H1 (cell line): ENCODE results near the gene FCHO1. TPM values are rescaled to one million over a fixed set of nuclear protein-coding genes. Genes with fewer than 3 reads are reported as not detected.

Source experiments
- CTCF ChIA-PET: fragments of 300-600 bp; sonication (Branson Sonifier 250); formaldehyde crosslinking; loops from one replicate; lab custom pipeline; 2021; ENCODE audit not compliant: partially characterized antibody; lab: Charles Lee
- POLR2A ChIA-PET: fragments of 300-600 bp; sonication (Branson Sonifier 250); formaldehyde crosslinking; loops from one replicate; lab custom pipeline; 2021; ENCODE audit warnings: inconsistent platforms; ENCODE audit not compliant: partially characterized antibody; lab: Charles Lee
- DNase-seq, 2 experiments: peaks; one replicate each; pipeline versions ENCODE4 v3.0.0 to v3.0.0-alpha.2; 2010 to 2022; ENCODE audit warnings: low spot score in 2 of 2, low read depth in 1 of 2, mixed read lengths in 1 of 2
- FAIRE-seq: peaks from 2 replicates; lab custom pipeline; 2011; peaks lifted over from hg19 to GRCh38; lab: Jason Lieb, UNC
- H2AFZ ChIP-seq: 2 replicates; pipeline ENCODE4 v1.8.1; 2012; ENCODE audit warnings: low read length, inconsistent platforms
- H2AK5ac ChIP-seq: 2 replicates; pipeline ENCODE4 v1.6.1; 2013; ENCODE audit warnings: low read depth, low read length
- H2BK120ac ChIP-seq: replicated peaks from 2 replicates; pipeline ENCODE3; 2013; ENCODE audit warnings: low read depth, low read length, inconsistent platforms
- H2BK12ac ChIP-seq: 2 replicates; pipeline ENCODE4 v1.6.1; 2013; ENCODE audit warnings: low read depth, low read length
- H2BK15ac ChIP-seq: 2 replicates; pipeline ENCODE4 v1.6.1; 2013; ENCODE audit warnings: low read length
- H2BK20ac ChIP-seq: 2 replicates; pipeline ENCODE4 v1.6.1; 2013; ENCODE audit warnings: low read length
- H2BK5ac ChIP-seq: 2 replicates; pipeline ENCODE4 v1.6.1; 2013; ENCODE audit warnings: low read depth, low read length
- H3K14ac ChIP-seq: 2 replicates; pipeline ENCODE4 v1.6.1; 2013; ENCODE audit warnings: inconsistent platforms; ENCODE audit not compliant: insufficient read length
- H3K18ac ChIP-seq: 2 replicates; pipeline ENCODE4 v1.6.1; 2013; ENCODE audit warnings: low read length; ENCODE audit errors: extremely low read depth
- H3K23ac ChIP-seq: 2 replicates; pipeline ENCODE4 v1.6.1; 2013; ENCODE audit warnings: inconsistent platforms; ENCODE audit not compliant: insufficient read length
- H3K23me2 ChIP-seq: 2 replicates; pipeline ENCODE4 v1.6.1; 2013; ENCODE audit warnings: low read depth, low read length
- H3K27ac ChIP-seq: 2 replicates; pipeline ENCODE4 v1.6.1; 2011; ENCODE audit warnings: low read depth, low read length, inconsistent platforms
- H3K27me3 ChIP-seq, 4 experiments: replicated peaks in 1 of 4; 1 replicate in 1 of 4; 2 replicates in 3 of 4; pipeline versions ENCODE4 v1.6.1 to v1.8.1; 2011 to 2013; ENCODE audit warnings: low read length in 3 of 4, mild to moderate bottlenecking in 3 of 4, inconsistent platforms in 2 of 4, mixed read lengths in 2 of 4, moderate library complexity in 1 of 4; ENCODE audit not compliant: control insufficient read depth in 3 of 4, insufficient read depth in 3 of 4; ENCODE audit errors: extremely low read depth in 1 of 4
- H3K36me3 ChIP-seq, 4 experiments: 2 replicates each; pipeline versions ENCODE4 v1.6.1 to v1.8.1; 2011 to 2013; ENCODE audit warnings: mild to moderate bottlenecking in 4 of 4, low read length in 3 of 4, moderate library complexity in 2 of 4, control low read depth in 1 of 4, inconsistent platforms in 1 of 4; ENCODE audit not compliant: insufficient read depth in 4 of 4, control insufficient read depth in 2 of 4
- H3K4ac ChIP-seq: replicated peaks from 2 replicates; pipeline ENCODE3; 2013; ENCODE audit warnings: low read length, low read depth, mixed read lengths, inconsistent platforms; ENCODE audit not compliant: insufficient read length
- H3K4me1 ChIP-seq, 4 experiments: replicated peaks in 1 of 4; 1 replicate in 1 of 4; 2 replicates in 3 of 4; pipeline versions ENCODE4 v1.6.1 to v1.8.1; 2011 to 2013; ENCODE audit warnings: low read length in 3 of 4, inconsistent platforms in 2 of 4, mixed read lengths in 1 of 4; ENCODE audit not compliant: insufficient read depth in 4 of 4, control insufficient read depth in 3 of 4
- H3K4me2 ChIP-seq, 2 experiments: 2 replicates each; pipeline versions ENCODE4 v1.6.1 to v1.8.1; 2011 to 2013; ENCODE audit warnings: low read depth in 2 of 2, low read length in 2 of 2, control low read depth in 1 of 2, inconsistent platforms in 1 of 2, mild to moderate bottlenecking in 1 of 2; ENCODE audit not compliant: insufficient read depth in 1 of 2
- H3K4me3 ChIP-seq, 4 experiments: fragments of 200-600, 300-600 bp in 1 of 4; sonication (generic), shearing (Covaris generic), sonication (Bioruptor Twin) in 1 of 4; 2 replicates each; pipeline versions ENCODE4 v1.5.1 to v1.8.1; 2011 to 2016; ENCODE audit warnings: low read length in 4 of 4, low read depth in 3 of 4, control low read depth in 2 of 4, inconsistent platforms in 2 of 4, mild to moderate bottlenecking in 2 of 4, mixed read lengths in 1 of 4, moderate library complexity in 1 of 4; ENCODE audit not compliant: insufficient read depth in 2 of 4; ENCODE audit errors: extremely low read depth in 1 of 4
- H3K56ac ChIP-seq: replicated peaks from 2 replicates; pipeline ENCODE3; 2013; ENCODE audit warnings: low read depth, mild to moderate bottlenecking, mixed read lengths, low read length, inconsistent platforms; ENCODE audit not compliant: insufficient read length
- H3K79me1 ChIP-seq: 2 replicates; pipeline ENCODE4 v1.6.1; 2013; ENCODE audit warnings: low read depth, low read length, control low read depth
- H3K79me2 ChIP-seq, 2 experiments: 2 replicates each; pipeline versions ENCODE4 v1.6.1 to v1.8.1; 2012 to 2013; ENCODE audit warnings: low read length in 2 of 2, mild to moderate bottlenecking in 2 of 2, inconsistent platforms in 1 of 2; ENCODE audit not compliant: insufficient read depth in 2 of 2, control insufficient read depth in 1 of 2
- H3K9ac ChIP-seq, 4 experiments: replicated peaks in 1 of 4; 1 replicate in 1 of 4; 2 replicates in 3 of 4; pipeline versions ENCODE4 v1.6.1 to v1.8.1; 2011 to 2013; ENCODE audit warnings: low read depth in 3 of 4, low read length in 3 of 4, control low read depth in 2 of 4, mild to moderate bottlenecking in 2 of 4, moderate library complexity in 2 of 4, inconsistent platforms in 1 of 4; ENCODE audit errors: extremely low read depth in 1 of 4
- H3K9me3 ChIP-seq, 2 experiments: 2 replicates each; pipeline versions ENCODE4 v1.6.1 to v1.8.1; 2012 to 2013; ENCODE audit warnings: mild to moderate bottlenecking in 2 of 2, moderate library complexity in 2 of 2, control low read depth in 1 of 2, inconsistent platforms in 1 of 2, low read depth in 1 of 2, low read length in 1 of 2, mixed read lengths in 1 of 2; ENCODE audit not compliant: insufficient read depth in 2 of 2
- H4K20me1 ChIP-seq, 2 experiments: replicated peaks in 1 of 2; 2 replicates each; pipeline versions ENCODE3 to v1.8.1; 2011 to 2013; ENCODE audit warnings: inconsistent platforms in 2 of 2, low read length in 2 of 2, mild to moderate bottlenecking in 1 of 2; ENCODE audit not compliant: insufficient read depth in 2 of 2, control insufficient read depth in 1 of 2
- H4K5ac ChIP-seq: 2 replicates; pipeline ENCODE4 v1.6.1; 2013; ENCODE audit warnings: low read length, low read depth, mixed read lengths, inconsistent platforms; ENCODE audit not compliant: insufficient read length
- H4K8ac ChIP-seq: 2 replicates; pipeline ENCODE4 v1.8.0; 2013; ENCODE audit warnings: mild to moderate bottlenecking, moderate library complexity, low read length, inconsistent platforms; ENCODE audit not compliant: insufficient read depth; ENCODE audit errors: extremely low read depth
- H4K91ac ChIP-seq: replicated peaks from 2 replicates; pipeline ENCODE3; 2013; ENCODE audit warnings: low read length, mixed read lengths, inconsistent platforms; ENCODE audit not compliant: insufficient read length
- BACH1 ChIP-seq: IDR thresholded peaks from 2 replicates; pipeline ENCODE4 v1.6.1; 2012; ENCODE audit warnings: low read length, improper control_type of control experiment
- BCL11A ChIP-seq, 2 experiments: IDR thresholded peaks; one replicate each; pipeline ENCODE4 v1.6.1; 2011; ENCODE audit warnings: low read depth in 2 of 2, low read length in 2 of 2, mild to moderate bottlenecking in 2 of 2
- CHD1 ChIP-seq: IDR thresholded peaks from 2 replicates; pipeline ENCODE4 v1.6.1; 2012; ENCODE audit warnings: low read depth, low read length, improper control_type of control experiment
- CHD2 ChIP-seq: IDR thresholded peaks from 2 replicates; pipeline ENCODE4 v1.6.1; 2012; ENCODE audit warnings: low read length, improper control_type of control experiment
- EZH2 ChIP-seq: fragments of 200-600 bp; sonication (generic); IDR thresholded peaks from 2 replicates; pipeline ENCODE4 v1.7.1; 2012; ENCODE audit warnings: low read depth, mild to moderate bottlenecking, moderate library complexity, low read length, inconsistent platforms; ENCODE audit not compliant: severe bottlenecking
- GTF2F1 ChIP-seq: IDR thresholded peaks from 2 replicates; pipeline ENCODE4 v1.6.1; 2012; ENCODE audit warnings: low read depth, low read length, improper control_type of control experiment, borderline replicate concordance
- HDAC2 ChIP-seq, 2 experiments: fragments of 300-600 bp in 1 of 2; sonication (generic) in 1 of 2; IDR thresholded peaks; 2 replicates each; pipeline ENCODE4 v1.6.1; 2011 to 2012; ENCODE audit warnings: low read depth in 2 of 2, low read length in 2 of 2, mild to moderate bottlenecking in 2 of 2, moderate library complexity in 2 of 2, borderline replicate concordance in 1 of 2, inconsistent platforms in 1 of 2
- JUND ChIP-seq: IDR thresholded peaks from 2 replicates; pipeline ENCODE4 v1.6.1; 2011; ENCODE audit warnings: mild to moderate bottlenecking, improper control_type of control experiment, low read length
- NANOG ChIP-seq: IDR thresholded peaks from 2 replicates; pipeline ENCODE4 v1.6.1; 2011; ENCODE audit warnings: low read length, low read depth, mild to moderate bottlenecking, inconsistent platforms; ENCODE audit not compliant: insufficient read depth, poor library complexity, severe bottlenecking
- POLR2A ChIP-seq, 2 experiments: IDR thresholded peaks; 1 replicate in 1 of 2; 2 replicates in 1 of 2; pipeline ENCODE4 v1.6.1; 2011; ENCODE audit warnings: low read depth in 2 of 2, low read length in 2 of 2, mild to moderate bottlenecking in 2 of 2; ENCODE audit errors: control extremely low read depth in 1 of 2
- POLR2AphosphoS5 ChIP-seq: IDR thresholded peaks from 2 replicates; pipeline ENCODE4 v1.6.1; 2011; ENCODE audit warnings: low read depth, low read length
- RNF2 ChIP-seq: fragments of 200-900, 300-1000 bp; sonication (generic); IDR thresholded peaks from 2 replicates; pipeline ENCODE4 v1.7.1; 2016; ENCODE audit warnings: borderline replicate concordance, low read depth, mild to moderate bottlenecking, antibody characterized with exemption, low read length; ENCODE audit not compliant: poor library complexity, severe bottlenecking; ENCODE audit errors: missing control alignments
- SIX5 ChIP-seq: IDR thresholded peaks from 2 replicates; pipeline ENCODE4 v1.6.1; 2011; ENCODE audit warnings: mild to moderate bottlenecking, low read depth, low read length
- WGBS, 2 experiments: shearing (Covaris generic) in 1 of 2; methylation state at CpG; one replicate each; pipeline versions ENCODE4 v1.1.6 to v1.1.7; 2013 to 2015; ENCODE audit warnings: low lambda C conversion rate in 2 of 2, mixed read lengths in 2 of 2, inconsistent platforms in 1 of 2, low coverage in 1 of 2, missing lambda C conversion rate in 1 of 2; ENCODE audit not compliant: insufficient replicate concordance in 2 of 2, insufficient coverage in 1 of 2, insufficient read length in 1 of 2; ENCODE audit errors: extremely low coverage in 1 of 2, missing lambda C conversion rate in 1 of 2; 5-methylcytosine and 5-hydroxymethylcytosine counted together
- polyA plus RNA-seq, 7 experiments: library from polyadenylated mRNA; depleted of rRNA in 3 of 7; stranded (reverse) in 5 of 7; unstranded in 2 of 7; fragments of >200 nt in 5 of 7; fragments of 200-250 nt in 2 of 7; gene quantifications; 1 replicate in 5 of 7; 2 replicates in 1 of 7; 4 replicates in 1 of 7; pipeline versions ENCODE4 v1.2.1 to v1.2.3, GENCODE V29; 2011 to 2013; ENCODE audit warnings: missing spikeins in 2 of 7, mixed read lengths in 2 of 7
- total RNA-seq: library from RNA; stranded (reverse); fragmentation: NEBNext Ultra II Directional; extraction: Animal tissue kit (Norgen Biotek cat#: 25700); gene quantifications from 2 replicates; pipeline ENCODE4 v1.2.1, GENCODE V29; 2021

The FCHO1 gene
- total and polyA plus RNA-seq, 2 of the 8 experiments (the other 6 are each of a cell fraction or from before 2014, with no cell fraction given): 13.0 to 25.9 TPM

- peak overlapping the region in 1 of 4 experiments; percentile 46; a peak in 3 of 8 replicates for H3K4me3 ChIP-seq
- H3K4ac ChIP-seq: no peak overlapping the region
- H3K4me2 ChIP-seq: peak overlapping the region; percentile 53 to 66
- H3K27me3 ChIP-seq: peaks cover 0 to 6% (median 5%) of the 10 kb centered on the region in 4 experiments; a peak in 4 of 7 replicates
- peaks cover 3% of the 10 kb centered on the region; the same call in 1 of the 2 replicates for H3K23me2 ChIP-seq
- no peak overlapping the region for H3K23ac ChIP-seq
- peak; percentile 88 for FAIRE-seq
- peak overlapping the region in 1 of 4 experiments; percentile 31; a peak in 2 of 7 replicates for H3K9ac ChIP-seq
- ChIA-PET CTCF (interaction anchor here (0.7 to 3.1 kb wide), 12 partner anchors 9 to 137 kb away, joined by 3 to 15 read pairs (median 4); no protein-coding TSS in a partner anchor), POLR2A (interaction anchor here (0.9 to 2.0 kb wide), 7 partner anchors 9 to 155 kb away, joined by 3 to 13 read pairs (median 3); partner anchors contain the start of genes MAP1S and UNC13A)
- no peak overlapping the region for H3K56ac ChIP-seq
- no peak overlapping the region for H3K18ac ChIP-seq
- no peak overlapping the region for H3K14ac ChIP-seq
- H2BK120ac ChIP-seq: no peak overlapping the region
- no peaks in the 10 kb centered on the region for H3K79me2 ChIP-seq
- no peak overlapping the region for H2BK15ac ChIP-seq
- no peak overlapping the region for H2BK12ac ChIP-seq
- no peaks in the 10 kb centered on the region for H4K20me1 ChIP-seq
- no peak overlapping the region for H3K27ac ChIP-seq
- no peak overlapping the region for H2BK20ac ChIP-seq
- H2AFZ ChIP-seq: peak overlapping the region; percentile 34; the same call in 1 of the 2 replicates
- peak; percentile 68 to 89 for DNase-seq
- no peaks in the 10 kb centered on the region for H3K9me3 ChIP-seq
- 16% methylated on average over 17 of the region's 17 CpGs; no CpG with 5 or more reads in 1 of the 2 experiments for WGBS, 2 experiments
- no peak overlapping the region for H2AK5ac ChIP-seq
- no peaks in the 10 kb centered on the region; a peak in 2 of 7 replicates for H3K4me1 ChIP-seq
- H2BK5ac ChIP-seq: peak overlapping the region; percentile 44; the same call in 1 of the 2 replicates
- peak overlapping the region; percentile 56 for H4K91ac ChIP-seq
- H4K5ac ChIP-seq: peak overlapping the region; percentile 27
- no peaks in the 10 kb centered on the region for H3K36me3 ChIP-seq
- H3K79me1 ChIP-seq: no peaks in the 10 kb centered on the region
- H4K8ac ChIP-seq: no peak overlapping the region
- TF ChIP-seq CHD2: peak; percentile 56; the same call in 1 of the 2 replicates
- TF ChIP-seq POLR2AphosphoS5: peak; percentile 35; the same call in 1 of the 2 replicates
- no peak for TF ChIP-seq EZH2
- no peak for TF ChIP-seq CHD1
- no peak for TF ChIP-seq JUND
- no peak for TF ChIP-seq POLR2A (IDR thresholded peaks at IDR 0.05; ENCODE audit: control extremely low read depth in 1 of 2, low read depth in 2 of 2, low read length in 2 of 2)
- TF ChIP-seq HDAC2 (IDR thresholded peaks at IDR 0.05; ENCODE audit: borderline replicate concordance in 1 of 2, low read depth in 2 of 2, low read length in 2 of 2): no peak
- no peak for TF ChIP-seq SIX5
- TF ChIP-seq NANOG: no peak
- TF ChIP-seq BACH1: no peak
- no peak for TF ChIP-seq BCL11A (IDR thresholded peaks at IDR 0.05; ENCODE audit: low read depth in 2 of 2, low read length in 2 of 2)
- TF ChIP-seq RNF2: no peak
- no peak for TF ChIP-seq GTF2F1
These were observed 44.5 kb upstream of the FCHO1 start for GRCh38 chr19:17706750-17707181.
